Adrenal gland (tissue), 5 donors: Measurements from ENCODE around the gene DTD1.

Experiments
- POLR2A ChIP-seq, 2 donors: fragments of 450-650 bp; IDR thresholded peaks; one replicate each; pipeline ENCODE4 v1.6.1; 2017; ENCODE audit warnings: antibody characterized with exemption in 2 of 2, mild to moderate bottlenecking in 2 of 2, moderate library complexity in 1 of 2
- TF ChIP-seq, protein P1 (sequence below), 6 experiments: fragments of 450-650 bp in 4 of 6; fragments of 200-600 bp in 2 of 6; sonication (generic) in 1 of 6; IDR thresholded peaks; 1 replicate in 5 of 6; 2 replicates in 1 of 6; pipeline versions ENCODE4 v1.5.1 to v1.8.0; 2016 to 2021; ENCODE audit warnings: antibody characterized with exemption in 6 of 6, mild to moderate bottlenecking in 2 of 6, moderate library complexity in 1 of 6
- donor health status: DM: no; HTN: no; CAD: no.

DNA sequence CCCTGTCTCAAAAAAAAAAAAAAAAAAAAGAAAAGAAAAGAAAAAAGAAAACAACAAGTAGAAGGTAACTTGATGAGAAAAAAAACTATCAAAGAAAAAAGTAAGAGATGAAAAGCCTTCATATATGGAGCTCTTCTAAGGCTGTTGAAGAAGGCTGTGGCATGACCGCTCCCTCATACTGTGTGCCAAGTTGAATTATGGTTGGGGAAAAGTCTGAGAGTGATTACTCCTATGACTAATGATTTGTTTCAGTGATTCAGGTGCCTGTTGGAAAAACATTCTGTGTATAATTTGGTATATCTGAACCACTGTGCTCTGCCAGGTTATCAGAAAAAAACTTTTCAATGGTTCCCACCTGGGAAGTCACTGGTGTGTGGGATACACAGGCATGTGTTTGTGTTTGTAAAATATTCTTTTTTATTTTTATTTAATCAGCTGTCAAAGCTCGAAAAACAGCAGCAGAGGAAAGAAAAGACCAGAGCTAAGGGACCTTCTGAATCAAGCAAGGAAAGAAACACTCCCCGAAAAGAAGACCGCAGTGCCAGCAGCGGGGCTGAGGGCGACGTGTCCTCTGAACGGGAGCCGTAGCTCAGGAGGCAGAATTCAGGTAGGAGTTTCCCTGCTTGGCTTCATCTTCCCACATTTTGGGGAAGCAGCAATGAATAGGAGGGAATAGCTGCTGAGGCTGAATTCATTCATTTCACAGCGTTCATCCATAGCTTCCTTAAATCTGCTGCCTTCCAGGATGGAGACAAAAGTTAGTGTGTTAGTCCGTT, 156.0 kb downstream of the DTD1 start:
- TF ChIP-seq, protein P1, sequence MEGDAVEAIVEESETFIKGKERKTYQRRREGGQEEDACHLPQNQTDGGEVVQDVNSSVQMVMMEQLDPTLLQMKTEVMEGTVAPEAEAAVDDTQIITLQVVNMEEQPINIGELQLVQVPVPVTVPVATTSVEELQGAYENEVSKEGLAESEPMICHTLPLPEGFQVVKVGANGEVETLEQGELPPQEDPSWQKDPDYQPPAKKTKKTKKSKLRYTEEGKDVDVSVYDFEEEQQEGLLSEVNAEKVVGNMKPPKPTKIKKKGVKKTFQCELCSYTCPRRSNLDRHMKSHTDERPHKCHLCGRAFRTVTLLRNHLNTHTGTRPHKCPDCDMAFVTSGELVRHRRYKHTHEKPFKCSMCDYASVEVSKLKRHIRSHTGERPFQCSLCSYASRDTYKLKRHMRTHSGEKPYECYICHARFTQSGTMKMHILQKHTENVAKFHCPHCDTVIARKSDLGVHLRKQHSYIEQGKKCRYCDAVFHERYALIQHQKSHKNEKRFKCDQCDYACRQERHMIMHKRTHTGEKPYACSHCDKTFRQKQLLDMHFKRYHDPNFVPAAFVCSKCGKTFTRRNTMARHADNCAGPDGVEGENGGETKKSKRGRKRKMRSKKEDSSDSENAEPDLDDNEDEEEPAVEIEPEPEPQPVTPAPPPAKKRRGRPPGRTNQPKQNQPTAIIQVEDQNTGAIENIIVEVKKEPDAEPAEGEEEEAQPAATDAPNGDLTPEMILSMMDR (IDR thresholded peaks at IDR 0.05): no peak
- no peak for TF ChIP-seq POLR2A (IDR thresholded peaks at IDR 0.05)
